Astrocyte (in vitro differentiated cells and primary cell): Measurements from ENCODE around the gene STON2. TPM values are rescaled to one million over a fixed set of nuclear protein-coding genes. Genes with fewer than 3 reads are reported as not detected.
A peak's percentile ranks its signal among the peaks of the same experiment; 100 is the strongest.

Experiments
- DNase-seq: peaks from one replicate; pipeline ENCODE4 v3.0.0-alpha.2; 2010; ENCODE audit warnings: low read depth
- FAIRE-seq: peaks from 2 replicates; lab custom pipeline; 2011; peaks lifted over from hg19 to GRCh38; lab: Jason Lieb, UNC
- H2AFZ ChIP-seq: 2 replicates; pipeline ENCODE4 v1.6.0; 2012; ENCODE audit warnings: low read depth, low read length, inconsistent platforms
- H3K27ac ChIP-seq: 2 replicates; pipeline ENCODE4 v1.5.1; 2011; ENCODE audit warnings: low read depth, low read length, inconsistent platforms
- H3K27me3 ChIP-seq: 2 replicates; pipeline ENCODE4 v1.6.0; 2011; ENCODE audit warnings: low read length, inconsistent platforms; ENCODE audit not compliant: insufficient read depth
- H3K36me3 ChIP-seq: 2 replicates; pipeline ENCODE4 v1.5.1; 2011; ENCODE audit warnings: low read length, inconsistent platforms; ENCODE audit not compliant: insufficient read depth
- H3K4me1 ChIP-seq: 2 replicates; pipeline ENCODE4 v1.5.1; 2011; ENCODE audit warnings: low read length, inconsistent platforms; ENCODE audit not compliant: insufficient read depth
- H3K4me2 ChIP-seq: 2 replicates; pipeline ENCODE4 v1.6.0; 2012; ENCODE audit warnings: low read length, inconsistent platforms
- H3K4me3 ChIP-seq: 2 replicates; pipeline ENCODE4 v1.5.1; 2011; ENCODE audit warnings: low read depth, mild to moderate bottlenecking, low read length, inconsistent platforms; ENCODE audit not compliant: insufficient read depth
- H3K79me2 ChIP-seq: 2 replicates; pipeline ENCODE4 v1.6.0; 2012; ENCODE audit warnings: mild to moderate bottlenecking, low read length, inconsistent platforms; ENCODE audit not compliant: insufficient read depth
- H3K9ac ChIP-seq: 2 replicates; pipeline ENCODE4 v1.6.0; 2012; ENCODE audit warnings: mild to moderate bottlenecking, low read length, inconsistent platforms
- H3K9me3 ChIP-seq: 2 replicates; pipeline ENCODE4 v1.5.1; 2012; ENCODE audit warnings: low read depth, mild to moderate bottlenecking, low read length, inconsistent platforms; ENCODE audit not compliant: insufficient read depth
- H4K20me1 ChIP-seq: 2 replicates; pipeline ENCODE4 v1.6.0; 2012; ENCODE audit warnings: low read length, inconsistent platforms; ENCODE audit not compliant: insufficient read depth
- H3K27ac Mint-ChIP-seq: one replicate; pipeline ENCODE4 v1.8.0; 2021; ENCODE audit warnings: mild to moderate bottlenecking, mixed read lengths; ENCODE audit not compliant: unreplicated experiment
- H3K27me3 Mint-ChIP-seq: one replicate; pipeline ENCODE4 v1.8.0; 2021; ENCODE audit warnings: low read depth, mixed read lengths; ENCODE audit not compliant: unreplicated experiment
- H3K36me3 Mint-ChIP-seq: one replicate; pipeline ENCODE4 v1.8.0; 2021; ENCODE audit warnings: low read depth, mixed read lengths; ENCODE audit not compliant: unreplicated experiment
- H3K4me1 Mint-ChIP-seq: one replicate; pipeline ENCODE4 v1.8.0; 2021; ENCODE audit warnings: low read depth, mixed read lengths; ENCODE audit not compliant: unreplicated experiment
- H3K4me3 Mint-ChIP-seq: one replicate; pipeline ENCODE4 v1.8.0; 2021; ENCODE audit warnings: mild to moderate bottlenecking, moderate library complexity, mixed read lengths; ENCODE audit not compliant: unreplicated experiment
- H3K9me3 Mint-ChIP-seq: one replicate; pipeline ENCODE4 v1.8.0; 2021; ENCODE audit warnings: mild to moderate bottlenecking, mixed read lengths; ENCODE audit not compliant: unreplicated experiment
- EZH2 ChIP-seq: IDR thresholded peaks from 2 replicates; pipeline ENCODE4 v1.6.1; 2012; ENCODE audit warnings: mild to moderate bottlenecking, low read length, inconsistent platforms; ENCODE audit not compliant: insufficient read depth
- total RNA-seq: library from RNA; stranded (reverse); gene quantifications from 2 replicates; pipeline ENCODE4 v1.2.1, GENCODE V29; 2021
- TF ChIP-seq, protein P1 (sequence below): IDR thresholded peaks from 2 replicates; pipeline ENCODE4 v1.5.1; 2011; ENCODE audit warnings: low read depth, mild to moderate bottlenecking, inconsistent platforms, low read length, moderate library complexity; ENCODE audit not compliant: insufficient read depth

Gene STON2
- total RNA-seq, 1 donor from 2014 or later: 52.9 TPM

DNA sequence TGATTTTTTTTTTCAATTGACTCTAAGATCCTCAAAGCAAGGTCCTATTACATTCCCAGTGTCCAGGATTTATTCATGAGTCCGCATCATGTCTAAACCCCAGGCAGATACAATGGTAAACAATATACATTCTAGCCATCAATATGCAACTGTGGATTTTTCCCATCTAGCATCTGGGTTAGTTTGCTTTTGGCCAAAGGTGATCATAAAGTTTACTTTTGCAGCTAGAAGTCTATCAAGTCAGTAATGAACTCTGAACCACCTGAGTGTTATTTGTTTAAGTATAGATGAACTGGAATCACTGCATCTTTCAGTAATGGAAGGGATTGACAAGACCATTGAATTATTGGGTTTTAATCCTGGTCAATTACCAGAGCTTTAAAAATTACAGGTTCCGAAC, 80.8 kb downstream of the STON2 start:
- no peak overlapping the region for H3K4me3 Mint-ChIP-seq
- no peak overlapping the region for H3K9ac ChIP-seq
- no peaks in the 10 kb centered on the region for H4K20me1 ChIP-seq
- peaks cover 2% of the 10 kb centered on the region for H3K27me3 ChIP-seq
- H3K27ac ChIP-seq: no peak overlapping the region
- H3K36me3 Mint-ChIP-seq: peaks cover 2% of the 10 kb centered on the region
- TF ChIP-seq, protein P1, sequence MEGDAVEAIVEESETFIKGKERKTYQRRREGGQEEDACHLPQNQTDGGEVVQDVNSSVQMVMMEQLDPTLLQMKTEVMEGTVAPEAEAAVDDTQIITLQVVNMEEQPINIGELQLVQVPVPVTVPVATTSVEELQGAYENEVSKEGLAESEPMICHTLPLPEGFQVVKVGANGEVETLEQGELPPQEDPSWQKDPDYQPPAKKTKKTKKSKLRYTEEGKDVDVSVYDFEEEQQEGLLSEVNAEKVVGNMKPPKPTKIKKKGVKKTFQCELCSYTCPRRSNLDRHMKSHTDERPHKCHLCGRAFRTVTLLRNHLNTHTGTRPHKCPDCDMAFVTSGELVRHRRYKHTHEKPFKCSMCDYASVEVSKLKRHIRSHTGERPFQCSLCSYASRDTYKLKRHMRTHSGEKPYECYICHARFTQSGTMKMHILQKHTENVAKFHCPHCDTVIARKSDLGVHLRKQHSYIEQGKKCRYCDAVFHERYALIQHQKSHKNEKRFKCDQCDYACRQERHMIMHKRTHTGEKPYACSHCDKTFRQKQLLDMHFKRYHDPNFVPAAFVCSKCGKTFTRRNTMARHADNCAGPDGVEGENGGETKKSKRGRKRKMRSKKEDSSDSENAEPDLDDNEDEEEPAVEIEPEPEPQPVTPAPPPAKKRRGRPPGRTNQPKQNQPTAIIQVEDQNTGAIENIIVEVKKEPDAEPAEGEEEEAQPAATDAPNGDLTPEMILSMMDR: no peak
- TF ChIP-seq EZH2: no peak
- H3K4me3 ChIP-seq: no peak overlapping the region
- H3K4me1 ChIP-seq: no peaks in the 10 kb centered on the region
- H3K79me2 ChIP-seq: no peaks in the 10 kb centered on the region
- H2AFZ ChIP-seq: no peak overlapping the region
- no peak for FAIRE-seq
- no peak overlapping the region for H3K4me2 ChIP-seq
- H3K36me3 ChIP-seq: no peaks in the 10 kb centered on the region
- peaks cover 2% of the 10 kb centered on the region for H3K9me3 Mint-ChIP-seq
- H3K4me1 Mint-ChIP-seq: peaks cover 31% of the 10 kb centered on the region
- H3K27me3 Mint-ChIP-seq: no peaks in the 10 kb centered on the region
- no peaks in the 10 kb centered on the region for H3K9me3 ChIP-seq
- DNase-seq: no peak
- no peak overlapping the region for H3K27ac Mint-ChIP-seq

DNA sequence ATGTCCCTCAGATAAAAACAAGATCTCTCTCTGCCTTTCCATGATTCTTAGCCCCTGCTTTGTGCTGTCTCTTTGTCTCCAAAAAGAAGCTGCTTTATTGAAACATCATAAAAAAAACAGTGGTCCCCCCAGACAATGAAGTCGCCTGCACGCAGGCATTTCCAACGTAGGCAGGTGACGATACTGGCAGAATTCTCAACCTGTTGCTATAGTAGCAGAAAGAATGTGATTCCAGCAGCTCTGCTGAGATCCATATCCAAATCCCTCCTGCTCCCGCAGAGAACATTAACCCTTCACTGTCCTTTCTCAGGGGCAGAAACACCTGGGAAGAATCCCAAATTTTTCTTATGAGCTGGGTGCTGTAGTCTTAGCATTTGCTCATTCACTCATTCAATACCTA, 84.8 kb downstream of the STON2 start:
- TF ChIP-seq, protein P1: no peak
- TF ChIP-seq EZH2: no peak
- Mint-ChIP-seq H3K27ac (peak overlapping the region; percentile 78), H3K4me1 (peaks cover 43% of the 10 kb centered on the region), H3K9me3 (peaks cover 2% of the 10 kb centered on the region), H3K36me3 (peaks cover 2% of the 10 kb centered on the region), H3K27me3 (no peaks in the 10 kb centered on the region), H3K4me3 (peak overlapping the region; percentile 69)
- Histone ChIP-seq H3K27ac (no peak overlapping the region), H3K4me2 (no peak overlapping the region), H3K79me2 (no peaks in the 10 kb centered on the region), H3K4me3 (no peak overlapping the region), H3K9me3 (no peaks in the 10 kb centered on the region), H2AFZ (no peak overlapping the region), H4K20me1 (no peaks in the 10 kb centered on the region), H3K4me1 (no peaks in the 10 kb centered on the region), H3K36me3 (no peaks in the 10 kb centered on the region), H3K27me3 (no peaks in the 10 kb centered on the region), H3K9ac (no peak overlapping the region)
- FAIRE-seq (no peak), DNase-seq (peak; percentile 19)

DNA sequence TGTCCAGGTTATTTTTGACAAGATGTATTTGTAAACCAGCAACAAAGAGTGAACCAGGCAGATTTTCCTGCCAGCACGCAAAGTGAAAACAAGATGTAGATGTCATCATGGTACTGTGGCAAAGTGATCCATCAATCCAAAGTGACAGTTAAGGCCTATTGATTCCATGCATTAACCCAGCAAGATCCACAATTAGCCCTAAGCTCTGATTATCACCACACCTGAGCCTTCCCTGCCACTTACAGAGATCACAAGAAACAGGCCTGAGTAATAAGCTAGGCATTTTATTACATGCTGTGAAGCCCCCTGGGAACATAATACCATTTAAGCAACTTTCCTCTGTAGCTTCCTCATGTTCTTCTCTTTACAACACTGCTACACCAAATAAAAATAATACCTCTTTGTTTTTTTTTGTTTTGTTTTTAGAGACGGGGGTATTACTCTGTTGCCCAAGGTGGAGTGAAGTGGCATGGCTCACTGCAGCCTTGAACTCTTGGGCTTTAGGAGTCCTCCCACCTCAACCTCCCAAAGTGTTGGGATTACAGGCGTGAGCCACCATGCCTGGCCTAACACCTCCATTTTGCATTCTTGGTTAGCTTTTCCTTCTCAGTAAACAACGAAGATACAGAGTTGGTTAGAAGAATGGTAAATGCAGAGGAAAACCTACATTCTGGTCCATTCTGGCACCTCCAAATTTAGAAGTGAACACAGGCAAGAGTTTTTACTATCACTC, 85.5 kb downstream of the STON2 start:
- FAIRE-seq: no peak

More for the DNA sequence above, 85.5 kb downstream of the STON2 start:
- Histone ChIP-seq H3K79me2 (no peaks in the 10 kb centered on the region), H3K27ac (no peak overlapping the region), H3K9ac (no peak overlapping the region), H3K4me1 (no peaks in the 10 kb centered on the region), H3K27me3 (no peaks in the 10 kb centered on the region), H2AFZ (no peak overlapping the region), H3K36me3 (no peaks in the 10 kb centered on the region), H3K4me2 (no peak overlapping the region), H3K9me3 (no peaks in the 10 kb centered on the region), H3K4me3 (no peak overlapping the region), H4K20me1 (no peaks in the 10 kb centered on the region)
- Mint-ChIP-seq H3K36me3 (peaks cover 2% of the 10 kb centered on the region), H3K27me3 (no peaks in the 10 kb centered on the region), H3K4me1 (peaks cover 44% of the 10 kb centered on the region), H3K4me3 (no peak overlapping the region), H3K27ac (peak overlapping the region; percentile 60), H3K9me3 (peaks cover 2% of the 10 kb centered on the region)
- no peak for TF ChIP-seq EZH2
- TF ChIP-seq, protein P1: no peak
- no peak for DNase-seq
